Ishikawa (cell line): ENCODE measurements around the gene COQ8B.

ENCODE experiments used
- CEBPB ChIP-seq: IDR thresholded peaks from 2 replicates; pipeline ENCODE4 v1.6.1; 2012
- TEAD4 ChIP-seq: IDR thresholded peaks from 2 replicates; pipeline ENCODE4 v1.6.1; 2012
- ZBTB7A ChIP-seq: IDR thresholded peaks from 2 replicates; pipeline ENCODE4 v1.6.1; 2012; ENCODE audit warnings: low read depth

GRCh38 chr19:40705362-40705651 is 11.4 kb downstream of the COQ8B start:
- TF ChIP-seq ZBTB7A (no peak), CEBPB (no peak), TEAD4 (no peak)
